ENCODE data around the gene NRDC.
"Not testable (repeated sequence)": the region's sequence is repeated elsewhere in the genome, so short reads cannot be mapped to it uniquely, and the experiment has no call there.

The NRDC gene

GRCh38 chr1:51847294-51847920 is 31.1 kb downstream of the NRDC start:
- no peak for FAIRE-seq

GRCh38 chr1:51843948-51844347 is 34.6 kb downstream of the NRDC start:
- DNase-seq (ENCODE audit: extremely low spot score, insufficient read length, low read depth), result no peak

More at GRCh38 chr1:51847294-51847920, 31.1 kb downstream of the NRDC start:
- no peak for DNase-seq (ENCODE audit: extremely low spot score, insufficient read length, low read depth)

GRCh38 chr1:51842261-51842660 is 36.3 kb downstream of the NRDC start:
- DNase-seq (ENCODE audit: extremely low spot score, insufficient read length, low read depth) (no peak), FAIRE-seq (no peak)

More at GRCh38 chr1:51843948-51844347, 34.6 kb downstream of the NRDC start:
- no peak for FAIRE-seq

GRCh38 chr1:51840743-51841461 is 37.6 kb downstream of the NRDC start:
- no peak for DNase-seq (ENCODE audit: extremely low spot score, insufficient read length, low read depth)
- no peak for FAIRE-seq

- FAIRE-seq, result no peak
- DNase-seq (ENCODE audit: extremely low spot score, insufficient read length, low read depth), result no peak
Measured at GRCh38 chr1:51840182-51840581, 38.3 kb downstream of the NRDC start.

GRCh38 chr1:51839094-51839493 is 39.4 kb downstream of the NRDC start:
- no peak for DNase-seq (ENCODE audit: extremely low spot score, insufficient read length, low read depth)
- FAIRE-seq, result no peak

GRCh38 chr1:51837243-51837642 is 41.3 kb downstream of the NRDC start:
- DNase-seq (ENCODE audit: extremely low spot score, insufficient read length, low read depth), result no peak
- FAIRE-seq, result no peak

- FAIRE-seq (no peak), DNase-seq (ENCODE audit: extremely low spot score, insufficient read length, low read depth) (no peak)
Measured at GRCh38 chr1:51833700-51834099, 44.8 kb downstream of the NRDC start.

GRCh38 chr1:51829058-51829457 is 49.5 kb downstream of the NRDC start:
- FAIRE-seq (no peak), DNase-seq (ENCODE audit: extremely low spot score, insufficient read length, low read depth) (no peak)

GRCh38 chr1:51819810-51820209 is 58.7 kb downstream of the NRDC start:
- FAIRE-seq, result no peak
- DNase-seq (ENCODE audit: extremely low spot score, insufficient read length, low read depth), result no peak

- not testable (repeated sequence) for DNase-seq (ENCODE audit: extremely low spot score, insufficient read length, low read depth); FAIRE-seq
Measured at GRCh38 chr1:51819021-51819420, 59.5 kb downstream of the NRDC start.

GRCh38 chr1:51818487-51818886 is 60.0 kb downstream of the NRDC start:
- FAIRE-seq (no peak), DNase-seq (ENCODE audit: extremely low spot score, insufficient read length, low read depth) (no peak)

GRCh38 chr1:51814513-51814912 is 64.0 kb downstream of the NRDC start:
- DNase-seq (ENCODE audit: extremely low spot score, insufficient read length, low read depth), result no peak
- no peak for FAIRE-seq

- FAIRE-seq (no peak), DNase-seq (ENCODE audit: extremely low spot score, insufficient read length, low read depth) (no peak)
Measured at GRCh38 chr1:51799372-51799771, 79.2 kb downstream of the NRDC start.

- DNase-seq (ENCODE audit: extremely low spot score, insufficient read length, low read depth) (no peak), FAIRE-seq (no peak)
Measured at GRCh38 chr1:51794868-51795267, 83.7 kb downstream of the NRDC start.

- DNase-seq (ENCODE audit: extremely low spot score, insufficient read length, low read depth) (no peak), FAIRE-seq (no peak)
Measured at GRCh38 chr1:51794260-51794659, 84.3 kb downstream of the NRDC start.

- DNase-seq (ENCODE audit: extremely low spot score, insufficient read length, low read depth) (no peak), FAIRE-seq (no peak)
Measured at GRCh38 chr1:51792864-51793263, 85.7 kb downstream of the NRDC start.

GRCh38 chr1:51791888-51792287 is 86.6 kb downstream of the NRDC start:
- FAIRE-seq (no peak), DNase-seq (ENCODE audit: extremely low spot score, insufficient read length, low read depth) (no peak)

GRCh38 chr1:51790385-51790784 is 88.1 kb downstream of the NRDC start:
- FAIRE-seq (no peak), DNase-seq (ENCODE audit: extremely low spot score, insufficient read length, low read depth) (no peak)

- DNase-seq (ENCODE audit: extremely low spot score, insufficient read length, low read depth), result no peak
- no peak for FAIRE-seq
Measured at GRCh38 chr1:51789342-51789741, 89.2 kb downstream of the NRDC start.

GRCh38 chr1:51788938-51789337 is 89.6 kb downstream of the NRDC start:
- FAIRE-seq, result no peak

GRCh38 chr1:51784997-51785421 is 93.5 kb downstream of the NRDC start:
- no peak for DNase-seq (ENCODE audit: extremely low spot score, insufficient read length, low read depth)
- FAIRE-seq, result no peak

More at GRCh38 chr1:51788938-51789337, 89.6 kb downstream of the NRDC start:
- DNase-seq (ENCODE audit: extremely low spot score, insufficient read length, low read depth), result no peak

Measured in GM18507 (cell line).